Neural cell (in vitro differentiated cells): ENCODE measurements around the gene ADAM10. TPM values are rescaled to one million over a fixed set of nuclear protein-coding genes. Genes with fewer than 3 reads are reported as not detected.
"Not testable (repeated sequence)": the region's sequence is repeated elsewhere in the genome, so short reads cannot be mapped to it uniquely, and the experiment has no call there.

Source experiments
- H2AFZ ChIP-seq: fragments of 200-600, 300-800 bp; sonication (generic), shearing (Covaris generic); 2 replicates; pipeline ENCODE4 v1.6.0; 2014; ENCODE audit warnings: low read depth, mild to moderate bottlenecking, antibody characterized with exemption, low read length, moderate library complexity
- H3F3A ChIP-seq: fragments of 200-600 bp; shearing (Covaris generic); 2 replicates; pipeline ENCODE4 v1.6.1; 2016; ENCODE audit warnings: mild to moderate bottlenecking, moderate library complexity, mixed read lengths, antibody characterized with exemption, low read length; ENCODE audit not compliant: insufficient read depth, poor library complexity, severe bottlenecking
- H3K27ac ChIP-seq: fragments of 200-600, 300-800 bp; sonication (generic), shearing (Covaris generic); 2 replicates; pipeline ENCODE4 v1.5.1; 2014; ENCODE audit warnings: mild to moderate bottlenecking, low read length, moderate library complexity
- H3K27me3 ChIP-seq: fragments of 300-800, 200-600 bp; sonication (generic), shearing (Covaris generic); 2 replicates; pipeline ENCODE4 v1.6.0; 2014; ENCODE audit warnings: mild to moderate bottlenecking, low read depth, low read length, moderate library complexity; ENCODE audit not compliant: insufficient read depth
- H3K36me3 ChIP-seq: fragments of 300-800, 200-600 bp; sonication (generic), shearing (Covaris generic); 2 replicates; pipeline ENCODE4 v1.5.1; 2014; ENCODE audit warnings: mild to moderate bottlenecking, antibody characterized with exemption, low read length, moderate library complexity; ENCODE audit not compliant: insufficient read depth
- H3K4me2 ChIP-seq: fragments of 300-800, 200-600 bp; sonication (generic), shearing (Covaris generic); 2 replicates; pipeline ENCODE4 v1.6.0; 2014; ENCODE audit warnings: mild to moderate bottlenecking, low read length
- H3K4me3 ChIP-seq: fragments of 300-800, 200-600 bp; sonication (generic), shearing (Covaris generic); 2 replicates; pipeline ENCODE4 v1.5.1; 2014; ENCODE audit warnings: mild to moderate bottlenecking, low read length, moderate library complexity
- H3K79me2 ChIP-seq: fragments of 200-600 bp; shearing (Covaris generic); replicated peaks from 2 replicates; pipeline ENCODE4 v1.6.0; 2014; ENCODE audit warnings: mild to moderate bottlenecking, low read length, moderate library complexity; ENCODE audit not compliant: insufficient read depth
- H3K9ac ChIP-seq: fragments of 300-800, 200-600 bp; sonication (generic), shearing (Covaris generic); 2 replicates; pipeline ENCODE4 v1.6.1; 2016; ENCODE audit warnings: mild to moderate bottlenecking, low read length, mixed read lengths
- H3K9me2 ChIP-seq: fragments of 200-600 bp; shearing (Covaris generic); 2 replicates; pipeline ENCODE4 v1.6.1; 2016; ENCODE audit warnings: mild to moderate bottlenecking, low read length, mixed read lengths; ENCODE audit not compliant: insufficient read depth
- H3K9me3 ChIP-seq: fragments of 200-600, 300-800 bp; sonication (generic), shearing (Covaris generic); 2 replicates; pipeline ENCODE4 v1.6.1; 2016; ENCODE audit warnings: mild to moderate bottlenecking, mixed run types, low read length, moderate library complexity, mixed read lengths
- H4K20me1 ChIP-seq: fragments of 200-600 bp; shearing (Covaris generic); 2 replicates; pipeline ENCODE4 v1.6.1; 2016; ENCODE audit warnings: mild to moderate bottlenecking, mixed run types; ENCODE audit not compliant: insufficient read depth
- CTCF ChIP-seq: fragments of 450-650 bp; IDR thresholded peaks from 2 replicates; pipeline ENCODE4 v1.5.1; 2014; ENCODE audit warnings: antibody characterized with exemption, mild to moderate bottlenecking, moderate library complexity; ENCODE audit not compliant: poor library complexity, severe bottlenecking
- EP300 ChIP-seq: fragments of 450-650 bp; conservative IDR thresholded peaks from 2 replicates; pipeline ENCODE4 v1.6.1; 2014; ENCODE audit warnings: antibody characterized with exemption, mild to moderate bottlenecking, moderate library complexity; ENCODE audit not compliant: poor library complexity, severe bottlenecking
- EZH2 ChIP-seq: fragments of 200-600, 300-800 bp; shearing (Covaris generic), sonication (generic); IDR thresholded peaks from 2 replicates; pipeline ENCODE4 v1.6.1; 2014; ENCODE audit warnings: antibody characterized with exemption, low read length, borderline replicate concordance, mild to moderate bottlenecking; ENCODE audit not compliant: insufficient read depth, poor library complexity, severe bottlenecking
- POLR2AphosphoS5 ChIP-seq: IDR thresholded peaks from 2 replicates; pipeline ENCODE4 v1.6.1; 2012
- RAD21 ChIP-seq: fragments of 450-650 bp; conservative IDR thresholded peaks from 2 replicates; pipeline ENCODE4 v1.6.1; 2014; ENCODE audit warnings: antibody characterized with exemption, mild to moderate bottlenecking, moderate library complexity
- REST ChIP-seq: IDR thresholded peaks from 2 replicates; pipeline ENCODE4 v1.6.1; 2012; ENCODE audit warnings: borderline replicate concordance
- SMC3 ChIP-seq: fragments of 450-650 bp; conservative IDR thresholded peaks from 2 replicates; pipeline ENCODE4 v1.6.1; 2014; ENCODE audit warnings: antibody characterized with exemption, mild to moderate bottlenecking, moderate library complexity; ENCODE audit not compliant: poor library complexity
- polyA plus RNA-seq: library from polyadenylated mRNA; depleted of rRNA; stranded (reverse); fragments of >200 nt; gene quantifications from 2 replicates; pipeline ENCODE4 v1.2.3, GENCODE V29; 2014

ADAM10 gene
- polyA plus RNA-seq, 1 donor from 2014 or later = 66.3 TPM

- no peaks in the 10 kb centered on the region for H3F3A ChIP-seq
- peak overlapping the region; percentile 74 for H3K9ac ChIP-seq
- peak overlapping the region; percentile 95 for H3K27ac ChIP-seq
- H3K79me2 ChIP-seq = peaks cover 34% of the 10 kb centered on the region
- H3K36me3 ChIP-seq = no peaks in the 10 kb centered on the region
- no peaks in the 10 kb centered on the region for H3K9me3 ChIP-seq
- H3K27me3 ChIP-seq = no peaks in the 10 kb centered on the region
- H3K4me3 ChIP-seq = peak overlapping the region; percentile 93
- no peaks in the 10 kb centered on the region for H4K20me1 ChIP-seq
- peak overlapping the region; percentile 77 for H2AFZ ChIP-seq
- H3K4me2 ChIP-seq = peak overlapping the region; percentile 81
- TF ChIP-seq CTCF (no peak), EP300 (no peak), POLR2AphosphoS5 (no peak), REST (no peak)
- no peaks in the 10 kb centered on the region for H3K9me2 ChIP-seq
Measured at GRCh38 chr15:58770519-58770856, 21.0 kb upstream of the ADAM10 start.

- H3K9me3 ChIP-seq, H2AFZ ChIP-seq, H3K9ac ChIP-seq, H3K4me3 ChIP-seq, H4K20me1 ChIP-seq, H3K9me2 ChIP-seq, H3K27me3 ChIP-seq, H3K27ac ChIP-seq, H3K4me2 ChIP-seq, H3K36me3 ChIP-seq, H3F3A ChIP-seq: not testable (repeated sequence)
- H3K79me2 ChIP-seq = peaks cover 15% of the 10 kb centered on the region
Measured at GRCh38 chr15:58768601-58769004, 19.1 kb upstream of the ADAM10 start.

GRCh38 chr15:58766290-58766689, 16.8 kb upstream of the ADAM10 start:
- no peak overlapping the region for H3K27ac ChIP-seq
- H4K20me1 ChIP-seq = no peaks in the 10 kb centered on the region
- no peaks in the 10 kb centered on the region for H3K9me2 ChIP-seq
- H3K4me2 ChIP-seq = no peak overlapping the region
- H2AFZ ChIP-seq = no peak overlapping the region
- H3K79me2 ChIP-seq = no peaks in the 10 kb centered on the region
- H3K36me3 ChIP-seq = no peaks in the 10 kb centered on the region
- no peak overlapping the region for H3K9ac ChIP-seq
- H3K27me3 ChIP-seq = no peaks in the 10 kb centered on the region
- no peak overlapping the region for H3K4me3 ChIP-seq
- H3F3A ChIP-seq = no peaks in the 10 kb centered on the region
- H3K9me3 ChIP-seq = no peaks in the 10 kb centered on the region
- TF ChIP-seq CTCF = no peak
- TF ChIP-seq EP300 = no peak
- no peak for TF ChIP-seq RAD21
- TF ChIP-seq EZH2 = no peak
- no peak for TF ChIP-seq SMC3
- TF ChIP-seq REST = no peak
- no peak for TF ChIP-seq POLR2AphosphoS5
